Mononuclear cell (primary cell): ENCODE measurements around the gene EPC1. TPM values are rescaled to one million over a fixed set of nuclear protein-coding genes. Genes with fewer than 3 reads are reported as not detected.

Experiments used
- H3K27me3 ChIP-seq: 2 replicates; pipeline ENCODE4 v1.6.0; 2011; ENCODE audit warnings: low read length, control low read depth; ENCODE audit not compliant: insufficient read depth
- H3K4me1 ChIP-seq: 2 replicates; pipeline ENCODE4 v1.5.1; 2011; ENCODE audit warnings: mild to moderate bottlenecking, low read length, control low read depth; ENCODE audit not compliant: insufficient read depth
- H3K4me3 ChIP-seq: 2 replicates; pipeline ENCODE4 v1.5.1; 2011; ENCODE audit warnings: mild to moderate bottlenecking, low read length, moderate library complexity
- H3K9me3 ChIP-seq: 2 replicates; pipeline ENCODE4 v1.5.1; 2011; ENCODE audit warnings: low read depth, mild to moderate bottlenecking, control low read depth, low read length
- total RNA-seq: library from RNA; depleted of rRNA; stranded (reverse); fragments of >200 nt; gene quantifications from one replicate; pipeline ENCODE4 v1.2.3, GENCODE V29; 2012

Gene EPC1
- total RNA-seq, 1 donor = 194 TPM

DNA sequence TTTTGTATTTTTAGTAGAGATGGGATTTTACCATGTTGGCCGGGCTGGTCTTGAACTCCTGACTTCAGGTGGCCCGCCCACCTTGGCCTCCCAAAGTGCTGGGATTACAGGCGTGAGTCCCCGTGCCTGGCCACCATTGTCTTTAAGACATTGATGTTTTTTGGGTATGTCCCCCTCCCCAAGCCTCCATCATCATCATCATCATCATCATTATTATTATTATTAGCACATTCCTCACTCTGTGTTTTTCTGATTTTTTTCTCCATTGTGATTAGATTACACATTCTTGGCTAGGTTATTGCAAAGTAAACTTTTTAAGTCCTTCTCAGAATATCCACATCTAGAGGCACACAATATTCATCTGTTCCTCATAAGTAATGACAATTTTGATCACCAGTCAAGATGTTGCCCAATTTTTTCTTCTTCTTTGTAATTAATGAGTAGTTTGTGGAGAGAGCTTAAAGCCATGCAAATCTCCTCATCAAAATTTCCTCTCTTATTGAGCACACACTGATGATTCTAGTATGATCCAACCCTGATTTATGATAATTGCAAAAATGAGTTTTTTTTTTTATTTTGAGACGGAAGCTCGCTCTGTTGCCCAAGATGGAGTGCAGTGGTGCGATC lies 47.5 kb downstream of the EPC1 start:
- H3K9me3 ChIP-seq = no peaks in the 10 kb centered on the region
- H3K4me3 ChIP-seq = no peak overlapping the region
- H3K27me3 ChIP-seq = no peaks in the 10 kb centered on the region
- H3K4me1 ChIP-seq = peaks cover 8% of the 10 kb centered on the region

DNA sequence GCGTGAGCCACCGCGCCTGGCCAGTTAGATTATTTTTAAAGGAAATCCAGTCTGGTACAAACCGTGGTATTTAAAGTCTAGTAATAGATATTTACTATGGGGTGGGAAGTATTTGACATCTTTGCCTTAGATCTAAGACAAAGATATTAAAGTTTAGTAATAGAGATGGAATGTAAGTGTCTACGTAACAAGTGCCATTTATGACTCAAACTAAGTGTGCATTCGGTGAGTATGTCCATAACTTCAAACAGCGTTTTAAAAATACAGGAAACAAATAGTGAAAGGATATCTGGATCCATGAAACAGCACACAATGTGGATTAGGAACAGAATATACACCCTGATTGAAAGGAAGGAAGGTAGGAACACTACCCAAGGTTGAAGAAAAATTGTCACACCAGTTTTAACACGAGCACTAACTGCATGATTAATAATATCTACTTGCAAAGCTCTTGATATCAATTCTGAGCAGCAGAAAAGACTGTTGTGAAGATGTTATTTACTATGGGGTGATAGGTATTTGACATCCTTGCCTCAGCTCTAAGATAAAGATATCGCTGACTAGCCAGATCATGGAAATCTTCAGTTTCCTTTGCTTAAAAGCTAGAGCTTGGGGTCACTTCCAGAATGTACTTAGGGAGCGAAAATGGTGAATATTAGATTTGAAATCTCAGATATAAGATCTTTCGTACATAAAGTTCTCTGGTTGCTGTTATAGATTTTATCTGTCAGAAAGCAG lies 48.7 kb downstream of the EPC1 start:
- Histone ChIP-seq H3K9me3 (no peaks in the 10 kb centered on the region), H3K27me3 (no peaks in the 10 kb centered on the region), H3K4me1 (peaks cover 8% of the 10 kb centered on the region), H3K4me3 (no peak overlapping the region)

DNA sequence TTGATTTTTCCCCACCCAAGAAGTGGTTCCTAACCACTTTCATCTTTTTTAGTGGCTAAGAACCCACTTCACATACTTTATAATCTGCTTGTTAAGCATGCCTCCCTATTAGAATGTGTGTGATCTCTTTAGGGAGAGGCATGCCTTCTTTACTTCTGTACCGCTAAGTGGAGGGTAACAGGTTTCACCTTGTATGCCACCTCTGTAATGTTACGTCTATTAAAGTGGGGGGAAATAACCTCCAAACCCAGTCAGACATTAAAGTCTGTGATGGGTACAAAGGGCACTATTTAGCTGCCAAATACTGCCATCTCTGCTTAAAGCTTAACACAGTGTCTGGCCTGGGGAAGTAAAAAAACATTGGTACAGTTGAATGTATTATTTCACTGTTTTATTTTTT lies 51.9 kb downstream of the EPC1 start:
- H3K4me1 ChIP-seq = peaks cover 8% of the 10 kb centered on the region
- no peaks in the 10 kb centered on the region for H3K9me3 ChIP-seq
- no peaks in the 10 kb centered on the region for H3K27me3 ChIP-seq
- H3K4me3 ChIP-seq = no peak overlapping the region

DNA sequence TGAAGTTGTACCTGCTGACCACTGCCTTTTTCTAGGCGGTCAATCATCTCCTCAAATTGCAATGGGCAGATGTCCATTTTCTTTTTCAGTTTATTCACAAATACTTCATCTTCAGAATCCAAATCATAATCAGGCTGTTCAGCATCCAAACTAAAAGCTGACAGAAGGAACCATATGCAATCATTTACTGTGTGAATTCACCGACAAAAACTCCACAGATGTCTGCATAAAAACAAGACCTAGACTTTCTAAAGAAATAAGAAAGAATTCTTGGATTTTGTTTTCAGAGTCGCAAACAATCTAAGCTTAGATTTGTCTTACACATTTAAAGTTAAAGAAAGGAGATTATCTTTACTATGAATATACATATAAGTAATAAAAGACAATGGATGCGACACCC lies 53.4 kb downstream of the EPC1 start:
- Histone ChIP-seq H3K9me3 (no peaks in the 10 kb centered on the region), H3K27me3 (no peaks in the 10 kb centered on the region), H3K4me3 (no peak overlapping the region), H3K4me1 (peaks cover 8% of the 10 kb centered on the region)

DNA sequence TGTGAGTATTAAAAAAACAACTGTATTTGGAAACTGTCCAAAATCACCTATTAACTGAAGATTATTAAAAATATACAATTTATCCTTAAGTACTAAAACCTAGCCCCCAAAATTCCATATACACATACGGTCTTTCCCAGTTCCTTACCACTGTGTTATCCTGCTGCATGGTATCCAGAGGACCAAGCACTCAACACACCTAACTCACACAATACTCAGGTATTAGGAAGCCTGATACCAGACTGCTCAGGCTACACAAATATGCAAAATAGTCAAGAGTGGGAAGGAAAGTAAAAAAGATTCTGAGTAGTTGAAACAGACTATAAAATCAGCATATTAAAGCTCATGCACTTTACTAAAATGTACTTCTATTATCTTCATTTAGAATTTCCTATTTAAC lies 67.2 kb downstream of the EPC1 start:
- Histone ChIP-seq H3K4me3 (no peak overlapping the region), H3K9me3 (no peaks in the 10 kb centered on the region), H3K27me3 (no peaks in the 10 kb centered on the region), H3K4me1 (no peaks in the 10 kb centered on the region)

DNA sequence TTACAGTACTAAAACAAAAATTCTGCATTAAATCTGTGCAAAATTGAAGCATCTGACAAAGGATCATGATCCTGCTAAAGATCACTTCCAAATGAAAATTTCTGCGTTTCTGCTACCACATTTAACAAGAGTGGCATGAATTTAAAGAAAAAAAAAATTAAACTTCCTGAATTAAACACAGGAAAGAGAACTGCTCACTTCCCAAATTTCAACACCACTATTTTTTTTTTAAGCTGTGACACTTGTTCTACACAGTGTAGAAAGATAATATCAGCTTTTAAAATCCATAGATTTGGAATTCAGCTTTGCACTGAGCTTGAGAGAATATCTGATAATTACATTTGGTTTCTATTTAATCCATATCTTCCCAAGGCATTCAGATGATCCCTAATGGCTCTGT lies 73.6 kb downstream of the EPC1 start:
- Histone ChIP-seq H3K9me3 (no peaks in the 10 kb centered on the region), H3K4me3 (no peak overlapping the region), H3K27me3 (no peaks in the 10 kb centered on the region), H3K4me1 (peaks cover 8% of the 10 kb centered on the region)

DNA sequence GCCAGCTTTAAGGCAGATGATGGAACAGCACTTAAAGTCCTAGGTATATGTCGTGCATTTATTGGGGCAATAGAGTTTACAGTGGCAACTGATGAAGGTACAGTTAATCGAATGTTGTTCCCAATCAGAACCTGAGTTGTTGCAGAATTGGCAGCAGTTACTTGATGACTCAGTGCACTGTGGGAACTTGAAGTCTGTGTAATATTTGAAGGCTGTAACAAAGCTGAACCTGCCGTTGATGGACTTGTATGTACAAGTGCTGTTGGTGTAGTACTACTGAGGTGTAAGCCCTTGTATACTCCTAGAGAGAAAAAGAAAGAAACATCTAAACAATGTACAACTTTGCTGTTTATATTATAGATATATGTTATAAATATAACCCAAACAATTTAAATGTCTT lies 75.3 kb downstream of the EPC1 start:
- H3K4me3 ChIP-seq = no peak overlapping the region
- no peaks in the 10 kb centered on the region for H3K9me3 ChIP-seq
- H3K4me1 ChIP-seq = peaks cover 8% of the 10 kb centered on the region
- H3K27me3 ChIP-seq = no peaks in the 10 kb centered on the region

DNA sequence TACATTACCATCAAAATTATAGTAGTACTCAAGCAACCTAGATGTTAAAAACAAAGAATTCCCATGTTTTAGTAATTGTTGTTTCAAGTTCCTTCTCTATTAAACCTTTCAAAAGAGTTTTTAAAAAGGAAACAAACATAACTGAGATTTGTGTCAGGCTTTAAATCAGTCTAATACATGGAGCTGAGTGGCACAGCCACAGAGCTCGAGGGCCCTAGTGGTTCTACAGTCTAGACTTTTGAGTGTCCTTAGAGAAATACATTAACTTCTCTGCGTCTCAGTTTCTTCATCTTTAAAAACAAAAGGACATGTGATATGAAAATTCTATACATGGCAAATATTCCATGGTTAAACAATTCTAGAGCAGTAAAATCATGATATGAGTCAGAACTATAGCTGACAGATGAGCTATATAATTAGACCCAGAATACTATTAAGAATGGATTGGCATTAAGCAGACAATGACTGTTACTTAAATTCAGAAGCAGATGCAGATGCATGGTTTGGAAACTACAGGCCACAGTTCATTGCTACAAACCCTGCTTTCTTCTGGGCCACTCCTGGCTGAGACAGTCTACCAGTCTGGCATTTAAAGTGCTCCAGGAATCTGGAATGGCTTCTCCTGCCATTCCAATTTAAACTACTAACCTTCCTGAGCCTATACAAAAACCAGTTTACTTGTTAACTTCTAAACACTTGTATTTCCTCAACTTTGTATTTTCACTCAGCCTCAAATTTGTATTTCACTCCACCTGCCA lies 77.4 kb downstream of the EPC1 start:
- Histone ChIP-seq H3K9me3 (no peaks in the 10 kb centered on the region), H3K4me1 (peaks cover 8% of the 10 kb centered on the region), H3K4me3 (no peak overlapping the region), H3K27me3 (no peaks in the 10 kb centered on the region)

DNA sequence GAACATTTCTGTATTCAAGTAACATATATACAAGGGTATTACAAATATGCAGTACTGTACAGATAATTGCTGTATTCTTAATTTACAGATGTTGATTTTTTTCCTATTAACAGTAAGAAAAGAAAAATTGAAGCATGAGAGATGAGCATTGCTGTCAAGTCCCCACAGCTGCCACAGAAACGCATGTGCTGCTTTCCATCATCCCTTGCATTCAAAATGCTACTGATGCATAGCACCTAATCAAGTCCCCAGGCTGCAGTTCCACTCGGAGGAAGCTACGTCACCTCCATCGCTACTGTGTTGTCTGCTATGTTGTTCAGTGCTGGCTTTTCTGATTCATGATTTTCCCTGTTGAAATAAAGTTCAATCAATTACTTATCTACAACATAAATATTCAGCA lies 78.2 kb downstream of the EPC1 start:
- Histone ChIP-seq H3K4me3 (no peak overlapping the region), H3K27me3 (no peaks in the 10 kb centered on the region), H3K4me1 (peaks cover 8% of the 10 kb centered on the region), H3K9me3 (no peaks in the 10 kb centered on the region)

DNA sequence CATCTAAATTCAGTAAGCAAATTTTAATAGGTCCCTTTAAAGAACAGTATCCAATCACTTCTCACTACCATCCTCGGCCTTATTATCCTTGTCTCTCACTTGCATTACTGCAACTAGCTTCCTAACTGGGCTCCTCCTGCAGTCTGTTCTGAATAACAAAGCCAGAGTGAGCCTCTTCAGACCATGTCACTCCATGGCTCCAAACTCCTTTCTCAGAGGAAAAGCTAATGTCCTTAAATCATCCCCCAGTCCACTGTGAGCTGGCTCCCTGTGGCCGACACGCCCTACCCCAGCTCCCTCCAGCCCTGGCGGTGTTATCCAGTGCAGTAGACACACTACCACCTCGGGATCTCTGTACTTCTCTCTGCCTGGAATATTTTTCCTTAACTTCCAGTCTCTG lies 80.0 kb downstream of the EPC1 start:
- Histone ChIP-seq H3K4me3 (no peak overlapping the region), H3K9me3 (no peaks in the 10 kb centered on the region), H3K27me3 (no peaks in the 10 kb centered on the region), H3K4me1 (no peaks in the 10 kb centered on the region)

DNA sequence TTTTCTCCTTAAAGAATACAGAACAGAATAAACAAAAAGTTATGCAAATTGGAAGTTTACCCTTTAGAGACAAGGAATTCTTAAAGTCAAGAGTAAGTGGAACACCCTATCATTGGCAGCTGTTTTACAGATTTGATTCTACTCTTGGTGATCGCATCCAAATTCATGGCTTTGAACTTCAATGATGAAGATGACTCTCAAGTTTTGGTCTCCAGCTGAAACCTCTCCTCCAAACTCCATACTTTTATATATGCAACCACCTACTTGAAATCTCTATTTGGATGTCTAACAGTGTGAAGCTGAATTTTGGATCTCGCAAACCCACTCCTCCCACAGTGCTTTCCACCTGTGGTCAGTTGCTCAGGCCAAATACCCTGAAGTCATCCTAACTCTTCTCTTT lies 80.4 kb downstream of the EPC1 start:
- Histone ChIP-seq H3K4me1 (no peaks in the 10 kb centered on the region), H3K27me3 (no peaks in the 10 kb centered on the region), H3K9me3 (no peaks in the 10 kb centered on the region), H3K4me3 (no peak overlapping the region)

DNA sequence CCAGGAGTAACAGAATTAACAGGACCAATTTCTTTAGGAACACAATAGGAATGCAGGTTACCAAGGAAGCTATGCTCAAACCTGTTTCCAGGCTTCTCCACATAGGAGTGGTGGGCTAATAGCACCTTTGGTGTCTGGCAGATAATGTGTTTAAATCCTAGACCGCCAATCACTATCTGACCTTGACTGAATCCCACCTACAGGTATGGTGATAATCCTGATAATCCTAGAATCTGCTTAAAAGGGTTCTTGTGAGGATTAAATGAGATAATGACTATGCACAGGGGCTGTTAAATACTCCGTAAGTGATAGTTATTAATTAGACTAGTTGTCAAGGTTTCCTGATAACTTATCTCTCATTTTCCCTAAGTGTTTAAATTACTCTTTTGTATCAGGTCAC lies 81.2 kb downstream of the EPC1 start:
- Histone ChIP-seq H3K27me3 (no peaks in the 10 kb centered on the region), H3K4me1 (no peaks in the 10 kb centered on the region), H3K4me3 (no peak overlapping the region), H3K9me3 (no peaks in the 10 kb centered on the region)

DNA sequence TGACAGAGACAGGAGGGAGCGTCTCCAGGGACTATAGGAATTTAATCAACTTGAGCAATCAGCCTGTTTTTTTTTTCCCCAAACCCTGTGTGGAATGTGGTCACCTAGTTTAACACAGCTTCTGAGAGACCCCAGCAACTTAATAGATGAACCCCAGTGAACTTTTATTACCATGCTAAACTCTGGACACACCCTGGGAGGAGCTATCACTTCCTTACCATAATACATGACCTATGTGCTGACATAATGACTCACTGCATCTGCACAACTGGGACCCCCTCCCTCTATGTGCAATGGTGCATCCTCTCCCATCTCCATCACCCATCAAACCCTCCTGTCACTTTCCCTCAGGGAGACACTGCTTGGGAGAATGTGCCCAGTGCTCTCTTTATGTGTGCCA lies 83.7 kb downstream of the EPC1 start:
- H3K9me3 ChIP-seq = no peaks in the 10 kb centered on the region
- no peaks in the 10 kb centered on the region for H3K27me3 ChIP-seq
- no peak overlapping the region for H3K4me3 ChIP-seq
- H3K4me1 ChIP-seq = no peaks in the 10 kb centered on the region

DNA sequence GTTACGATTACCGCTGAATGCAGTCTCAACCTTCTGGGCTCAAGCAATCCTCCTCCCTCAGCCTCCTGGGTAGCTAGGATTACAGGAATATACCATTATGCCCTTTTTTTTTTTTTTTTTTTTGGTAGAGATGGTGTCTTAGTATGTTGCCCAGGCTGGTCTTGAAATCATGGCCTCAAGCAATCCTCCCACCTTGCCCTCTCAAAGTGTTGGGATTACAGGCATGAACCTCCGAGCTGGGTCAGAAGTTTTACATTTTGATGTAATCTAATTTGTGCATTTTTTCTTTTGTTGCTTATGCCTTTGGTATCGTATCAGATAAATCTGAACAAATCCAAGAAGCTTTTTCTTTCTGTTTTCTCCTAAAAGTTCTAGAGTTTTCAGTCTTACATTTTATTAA lies 87.4 kb downstream of the EPC1 start:
- Histone ChIP-seq H3K27me3 (no peaks in the 10 kb centered on the region), H3K9me3 (no peaks in the 10 kb centered on the region), H3K4me1 (peaks cover 5% of the 10 kb centered on the region), H3K4me3 (no peak overlapping the region)

DNA sequence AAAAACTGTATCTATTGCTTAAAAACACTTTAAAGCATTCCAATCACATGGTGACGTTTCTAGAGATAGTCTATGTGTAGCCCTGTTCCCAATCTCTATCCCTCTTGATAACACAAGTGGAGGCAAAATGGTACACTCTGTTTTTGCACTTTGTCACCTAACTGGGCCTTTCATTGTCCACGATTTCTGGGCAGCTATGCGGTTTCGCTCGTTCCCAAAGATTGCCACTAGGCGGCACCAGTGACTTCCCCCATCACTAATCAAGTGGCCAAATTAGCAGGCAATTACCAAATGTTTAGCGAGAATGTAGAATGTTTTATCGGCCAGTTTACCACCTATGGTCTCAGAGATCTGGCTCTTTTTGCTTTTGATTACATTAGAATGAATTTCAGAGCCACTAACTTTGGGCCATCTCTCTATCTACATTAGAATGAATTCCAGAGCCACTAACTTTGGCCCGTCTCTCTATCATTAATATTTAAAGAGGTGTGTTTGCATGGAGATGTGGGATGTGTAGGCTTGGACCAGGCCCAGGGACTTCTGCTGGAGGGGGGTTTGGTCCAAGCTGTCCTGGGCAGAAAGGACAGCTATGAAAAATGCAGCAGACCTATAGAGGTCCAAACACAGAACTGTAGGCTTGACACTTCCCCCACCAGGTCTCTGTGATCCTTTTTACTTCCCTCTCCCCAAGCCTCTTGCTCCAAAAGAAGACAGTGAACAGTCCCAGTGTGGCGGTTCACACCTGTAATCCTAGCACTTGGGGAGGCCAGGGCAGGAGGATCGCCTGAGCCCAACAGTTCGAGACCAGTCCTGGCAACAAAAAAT lies 90.1 kb downstream of the EPC1 start:
- Histone ChIP-seq H3K9me3 (no peaks in the 10 kb centered on the region), H3K4me1 (peaks cover 13% of the 10 kb centered on the region), H3K4me3 (no peak overlapping the region), H3K27me3 (no peaks in the 10 kb centered on the region)
